ENCODE measurements around the gene KLHL41.

- TF ChIP-seq CTCF (IDR thresholded peaks at IDR 0.05; ENCODE audit: borderline replicate concordance, extremely low read depth, low read length, poor library complexity, severe bottlenecking) (no peak), EZH2 (IDR thresholded peaks at IDR 0.05; ENCODE audit: borderline replicate concordance, low read depth, low read length, severe bottlenecking) (no peak)
These were observed 62.1 kb downstream of the KLHL41 start for GRCh38 chr2:169571571-169571970.
